Activated CD4-positive, CD25-positive, alpha-beta regulatory T cell (primary cell): ENCODE measurements around the gene RBBP5.
A peak's percentile ranks its signal among the peaks of the same experiment; 100 is the strongest.

Experiments
- DNase-seq, 4 experiments: peaks; one replicate each; lab custom pipeline; 2025; lab: John Stamatoyannopoulos, UW

RBBP5 gene

DNA sequence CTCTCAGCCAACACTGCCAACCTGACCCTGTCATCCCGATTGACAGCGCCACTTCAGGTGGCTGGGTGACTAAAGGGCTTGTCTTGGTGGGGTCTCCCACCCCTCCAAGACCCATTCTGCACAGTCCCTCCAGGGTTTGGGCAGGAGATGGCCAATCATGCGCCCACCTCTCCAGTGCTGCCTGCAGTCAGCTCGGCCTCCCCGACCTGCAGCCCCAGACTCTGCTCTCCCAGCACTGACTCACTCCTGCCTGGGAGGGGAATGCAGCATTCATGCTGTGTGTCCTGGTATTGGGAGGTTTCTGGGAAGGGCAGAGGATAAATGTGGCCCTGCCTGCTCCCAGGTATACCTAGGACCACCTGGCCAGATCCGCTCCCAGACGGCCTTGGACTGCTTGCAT, 47.3 kb downstream of the RBBP5 start:
- DNase-seq: no peak

GRCh38 chr1:205074084-205074483, 47.7 kb downstream of the RBBP5 start:
- DNase-seq: no peak

DNA sequence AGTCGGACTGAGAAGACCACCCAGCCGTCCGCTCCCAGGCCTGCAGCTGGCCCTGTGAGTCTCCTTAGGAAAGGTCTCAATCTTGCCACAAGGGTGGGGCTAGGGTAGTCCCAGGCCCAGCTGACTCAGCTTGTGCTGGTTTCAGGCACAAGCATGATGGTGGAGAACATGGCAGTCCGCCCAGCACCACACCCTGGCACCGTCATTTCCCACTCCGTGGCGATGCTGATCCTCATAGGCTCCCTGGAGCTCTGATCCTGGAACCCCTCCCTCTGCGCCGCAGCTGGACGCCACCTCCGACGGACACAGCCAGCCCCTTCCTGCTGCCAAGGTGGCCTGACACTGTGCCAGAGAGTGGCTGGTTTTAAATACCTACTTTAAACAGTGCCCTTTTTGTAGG, 48.3 kb downstream of the RBBP5 start:
- DNase-seq: no peak

DNA sequence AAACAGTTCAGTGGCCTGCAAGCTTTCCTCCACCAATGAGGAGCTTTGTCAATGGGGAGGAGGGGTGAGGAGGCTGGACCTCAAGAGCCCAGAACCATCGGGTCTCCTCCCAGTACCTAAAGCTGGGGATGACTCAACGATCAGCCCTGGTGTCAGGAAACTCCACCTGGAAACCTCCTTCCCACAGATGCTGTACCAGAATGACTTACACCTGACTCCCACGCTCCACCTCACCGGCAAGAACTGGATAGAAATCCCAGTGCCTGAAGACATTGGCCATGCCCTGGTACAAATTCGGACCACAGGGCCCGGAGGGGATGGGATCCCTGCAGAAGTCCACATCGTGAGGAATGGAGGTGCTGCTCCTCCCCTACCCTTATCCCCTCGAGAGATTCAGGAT, 48.9 kb downstream of the RBBP5 start:
- DNase-seq: no peak

- no peak for DNase-seq
Measured at GRCh38 chr1:205072286-205072685, 49.5 kb downstream of the RBBP5 start.

DNA sequence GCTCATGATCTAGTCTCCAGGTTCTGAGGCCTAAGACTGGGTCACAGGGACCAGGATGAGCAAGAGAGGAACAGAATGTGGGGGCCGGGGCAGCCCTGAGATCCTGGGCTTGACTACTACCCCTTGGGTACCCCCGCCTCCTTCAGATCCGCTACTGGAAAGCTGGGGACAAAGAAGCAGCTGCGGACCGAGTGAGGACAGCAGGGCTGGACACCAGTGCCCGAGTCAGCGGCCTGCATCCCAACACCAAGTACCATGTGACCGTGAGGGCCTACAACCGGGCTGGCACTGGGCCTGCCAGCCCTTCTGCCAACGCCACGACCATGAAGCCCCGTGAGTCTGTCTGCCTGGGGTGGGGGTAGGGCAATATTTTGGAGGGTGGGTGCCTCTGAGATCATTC, 50.0 kb downstream of the RBBP5 start:
- no peak for DNase-seq

GRCh38 chr1:205071028-205071409, 50.8 kb downstream of the RBBP5 start:
- no peak for DNase-seq

DNA sequence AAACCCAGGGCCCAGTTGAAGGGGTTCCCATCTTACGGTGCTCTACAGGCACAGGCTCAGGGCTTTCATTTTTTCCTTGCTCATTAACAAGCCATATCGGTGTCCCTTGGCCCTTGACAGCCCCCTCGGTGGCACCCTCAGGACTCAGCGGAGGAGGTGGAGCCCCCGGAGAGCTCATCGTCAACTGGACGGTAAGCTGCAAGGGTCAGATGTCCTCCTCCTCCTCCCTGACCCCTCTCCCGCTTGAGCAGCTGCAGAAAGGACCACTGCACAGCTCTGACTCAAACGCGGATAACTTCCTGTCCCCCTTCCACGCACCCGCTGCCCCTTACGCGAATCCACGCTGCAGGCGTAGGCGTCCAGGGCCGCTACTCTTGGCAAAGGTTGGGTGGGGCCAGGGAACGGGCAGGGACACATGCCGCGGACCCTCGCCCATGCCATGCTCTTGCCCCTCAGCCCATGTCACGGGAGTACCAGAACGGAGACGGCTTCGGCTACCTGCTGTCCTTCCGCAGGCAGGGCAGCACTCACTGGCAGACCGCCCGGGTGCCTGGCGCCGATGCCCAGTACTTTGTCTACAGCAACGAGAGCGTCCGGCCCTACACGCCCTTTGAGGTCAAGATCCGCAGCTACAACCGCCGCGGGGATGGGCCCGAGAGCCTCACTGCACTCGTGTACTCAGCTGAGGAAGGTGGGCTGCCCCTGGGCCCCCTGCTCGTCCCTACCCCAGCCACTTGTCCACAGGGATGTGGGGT, 52.2 kb downstream of the RBBP5 start:
- no peak for DNase-seq

GRCh38 chr1:205068457-205069040, 53.2 kb downstream of the RBBP5 start:
- DNase-seq: no peak

DNA sequence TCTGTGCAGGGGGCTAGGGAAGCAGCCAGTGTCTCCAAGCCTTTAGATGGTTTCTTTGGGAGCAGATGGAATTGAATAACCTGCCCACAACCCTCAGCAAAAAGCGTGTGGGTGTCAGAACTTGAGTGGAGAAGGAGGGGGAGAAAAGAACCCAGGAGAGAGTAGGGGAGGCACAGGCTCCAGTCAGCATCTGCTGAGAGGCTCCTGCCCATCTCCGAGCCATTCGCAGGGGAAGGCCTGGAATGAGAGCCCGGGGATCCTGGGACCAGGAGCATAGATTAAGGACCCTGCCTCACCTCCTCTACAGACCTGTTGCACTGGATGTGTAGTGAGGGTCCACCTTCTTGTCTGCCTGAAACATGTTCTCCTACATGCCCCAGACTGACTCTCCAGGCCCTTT, 53.8 kb downstream of the RBBP5 start:
- no peak for DNase-seq

DNA sequence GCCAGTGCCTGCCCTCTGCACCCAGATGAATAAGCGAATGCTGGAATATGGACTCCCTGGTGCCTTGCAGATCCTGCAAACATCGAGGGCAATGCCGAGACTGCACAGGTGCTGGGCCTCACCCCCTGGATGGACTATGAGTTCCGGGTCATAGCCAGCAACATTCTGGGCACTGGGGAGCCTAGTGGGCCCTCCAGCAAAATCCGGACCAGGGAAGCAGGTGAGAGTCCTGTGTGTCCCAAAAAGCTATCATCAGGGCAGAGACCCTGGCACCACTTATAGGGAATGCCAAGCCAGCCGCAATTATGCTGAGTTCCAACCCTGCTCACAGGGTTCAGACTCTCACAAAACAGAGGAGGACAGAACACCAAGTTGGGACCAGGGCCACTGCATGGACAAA, 54.7 kb downstream of the RBBP5 start:
- no peak for DNase-seq

DNA sequence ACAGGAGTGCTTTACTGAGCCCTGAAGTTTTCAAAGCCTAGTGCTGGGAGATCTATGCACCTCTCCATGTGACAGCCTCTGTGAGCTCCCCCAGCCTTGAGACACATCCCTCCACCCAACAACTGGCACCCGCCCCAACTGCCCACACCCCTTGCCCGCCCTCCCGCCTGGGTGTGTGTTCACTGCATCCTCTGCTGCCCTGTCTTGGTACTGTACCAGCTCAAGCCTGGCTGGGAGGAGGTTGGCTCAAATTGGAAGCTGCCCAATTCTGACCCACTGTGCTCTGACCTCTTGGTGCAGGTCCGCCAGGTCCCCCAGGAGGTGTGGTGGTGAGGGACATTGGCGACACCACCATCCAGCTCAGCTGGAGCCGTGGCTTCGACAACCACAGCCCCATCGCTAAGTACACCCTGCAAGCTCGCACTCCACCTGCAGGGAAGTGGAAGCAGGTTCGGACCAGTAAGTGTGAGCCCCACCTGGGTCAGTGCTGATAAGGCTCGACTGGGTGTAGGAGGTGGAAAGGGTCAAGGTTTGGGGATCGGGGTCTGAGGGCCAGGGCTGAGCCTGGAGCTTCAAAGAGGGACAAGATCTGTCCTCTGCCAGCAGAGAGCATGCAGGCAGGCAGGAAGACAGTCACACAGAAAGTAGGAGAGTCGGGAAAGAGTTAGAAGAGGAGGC, 55.5 kb downstream of the RBBP5 start:
- DNase-seq: no peak

DNA sequence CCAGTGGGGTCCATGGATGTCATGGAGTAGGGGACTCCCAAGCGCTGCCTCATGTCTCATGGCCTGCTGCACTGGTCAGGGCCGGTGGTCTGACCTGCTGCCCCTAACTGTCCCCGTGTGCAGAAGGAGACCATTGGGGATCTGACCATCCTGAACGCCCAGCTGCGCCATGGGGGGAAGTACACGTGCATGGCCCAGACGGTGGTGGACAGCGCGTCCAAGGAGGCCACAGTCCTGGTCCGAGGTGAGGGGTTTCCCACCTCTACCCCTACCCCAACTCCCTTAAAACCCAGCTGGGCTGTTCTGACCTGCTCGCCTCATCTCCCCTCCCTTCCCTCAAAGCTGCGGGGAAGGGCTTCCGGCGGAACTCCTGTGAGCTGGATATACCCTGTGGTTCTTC, 56.1 kb downstream of the RBBP5 start:
- no peak for DNase-seq

DNA sequence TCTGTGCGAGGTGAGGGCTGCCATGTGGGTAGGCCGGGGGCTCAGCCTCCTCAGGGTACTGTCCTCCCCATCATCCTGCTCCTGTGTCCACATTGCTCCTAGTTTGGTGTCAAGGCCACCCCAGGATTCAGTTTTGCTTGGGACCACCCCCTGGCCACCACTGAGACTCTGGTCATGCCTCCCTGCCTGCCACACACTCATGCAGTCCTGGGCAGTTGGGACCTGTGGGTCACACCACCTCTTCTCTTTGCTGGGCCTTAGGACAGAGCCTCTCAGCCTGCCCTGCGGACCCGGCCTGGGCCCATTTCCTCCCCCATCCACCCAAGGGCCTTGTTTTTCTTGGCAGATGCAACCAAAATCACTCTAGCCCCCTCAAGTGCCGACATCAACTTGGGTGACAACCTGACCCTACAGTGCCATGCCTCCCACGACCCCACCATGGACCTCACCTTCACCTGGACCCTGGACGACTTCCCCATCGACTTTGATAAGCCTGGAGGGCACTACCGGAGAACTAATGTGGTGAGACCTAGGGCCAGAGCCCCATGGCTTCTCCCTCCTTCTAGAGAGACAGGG, 56.9 kb downstream of the RBBP5 start:
- no peak for DNase-seq

DNA sequence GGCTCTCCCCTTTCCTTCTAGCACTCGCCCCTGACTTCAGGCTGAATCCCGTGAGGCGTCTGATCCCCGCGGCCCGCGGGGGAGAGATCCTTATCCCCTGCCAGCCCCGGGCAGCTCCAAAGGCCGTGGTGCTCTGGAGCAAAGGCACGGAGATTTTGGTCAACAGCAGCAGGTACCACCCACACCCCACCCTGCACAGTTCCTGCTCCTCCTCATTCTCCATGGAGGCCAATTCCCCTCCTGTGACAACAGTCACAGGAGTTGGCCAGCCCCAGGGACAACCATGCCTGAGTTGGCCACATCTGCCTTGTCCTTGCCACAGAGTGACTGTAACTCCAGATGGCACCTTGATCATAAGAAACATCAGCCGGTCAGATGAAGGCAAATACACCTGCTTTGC, 57.5 kb downstream of the RBBP5 start:
- no peak for DNase-seq

DNA sequence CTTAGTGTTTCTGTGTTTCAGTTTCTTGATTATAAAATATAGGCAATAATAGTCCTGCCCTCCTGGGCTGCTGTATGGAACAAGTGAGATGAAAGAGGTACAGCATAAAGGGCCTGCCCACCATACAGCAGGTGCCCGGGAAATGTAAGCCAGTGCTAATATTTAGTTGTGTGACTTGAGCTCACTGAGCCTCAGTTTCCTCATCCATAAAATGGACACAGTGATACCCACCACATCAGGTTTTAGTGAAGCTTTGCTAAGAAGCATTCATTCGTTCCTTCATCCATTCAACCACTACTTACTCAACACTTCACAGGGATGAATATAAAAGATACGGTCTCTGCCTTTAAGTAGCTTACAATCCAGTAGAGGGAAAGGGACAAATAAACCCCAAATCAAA, 58.9 kb downstream of the RBBP5 start:
- DNase-seq: no peak

DNA sequence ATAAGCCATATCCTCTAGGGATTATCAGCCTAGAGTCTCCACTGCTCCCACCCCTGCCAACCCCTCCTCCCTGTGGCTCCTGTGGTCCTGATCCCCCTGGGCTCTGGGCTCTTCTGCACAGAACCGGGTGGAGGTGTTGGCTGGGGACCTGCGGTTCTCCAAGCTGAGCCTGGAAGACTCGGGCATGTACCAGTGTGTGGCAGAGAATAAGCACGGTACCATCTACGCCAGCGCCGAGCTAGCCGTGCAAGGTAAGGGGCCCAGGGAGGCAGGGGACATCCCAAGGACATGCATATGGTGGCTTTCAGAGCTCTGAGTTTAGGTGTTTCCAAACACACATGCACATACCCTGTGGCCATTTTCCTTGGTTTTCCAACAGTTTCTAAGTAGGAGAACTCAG, 59.5 kb downstream of the RBBP5 start:
- DNase-seq: no peak

- peak; percentile 36 to 58 (median 42) for DNase-seq
Measured at GRCh38 chr1:205061665-205062069, 60.1 kb downstream of the RBBP5 start.

- no peak for DNase-seq
Measured at GRCh38 chr1:205061227-205061626, 60.6 kb downstream of the RBBP5 start.

GRCh38 chr1:205060746-205061145, 61.0 kb downstream of the RBBP5 start:
- DNase-seq: no peak

GRCh38 chr1:205059660-205060059, 62.1 kb downstream of the RBBP5 start:
- no peak for DNase-seq

GRCh38 chr1:205058853-205059252, 62.9 kb downstream of the RBBP5 start:
- DNase-seq: no peak
